AG08396 (cell line): ENCODE results near the gene GALNT5.

Experiments
- DNase-seq: peaks from one replicate; pipeline ENCODE4 v3.0.0; 2012; ENCODE audit warnings: low spot score, mixed read lengths

Gene GALNT5

DNA sequence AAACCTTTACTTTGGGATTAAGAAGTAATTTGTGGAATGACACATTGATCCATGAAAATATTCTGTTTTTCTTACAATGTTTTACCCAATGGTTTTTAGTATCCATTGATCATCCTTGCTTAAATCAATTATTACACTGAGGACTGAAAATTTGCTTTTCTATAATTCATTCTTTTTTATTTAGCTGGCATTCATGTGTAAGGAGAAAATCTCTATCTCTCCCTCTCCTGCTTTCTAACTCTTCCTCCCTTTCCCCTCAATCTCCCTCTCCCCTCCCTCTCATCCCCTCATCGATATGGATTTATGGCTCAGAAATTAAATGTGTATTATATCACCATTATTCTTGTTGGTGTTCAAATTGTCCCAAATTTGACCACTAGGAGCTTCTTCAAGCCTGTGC is 29.7 kb downstream of the GALNT5 start:
- no peak for DNase-seq

GRCh38 chr2:157290525-157290924 is 33.0 kb downstream of the GALNT5 start:
- no peak for DNase-seq

DNA sequence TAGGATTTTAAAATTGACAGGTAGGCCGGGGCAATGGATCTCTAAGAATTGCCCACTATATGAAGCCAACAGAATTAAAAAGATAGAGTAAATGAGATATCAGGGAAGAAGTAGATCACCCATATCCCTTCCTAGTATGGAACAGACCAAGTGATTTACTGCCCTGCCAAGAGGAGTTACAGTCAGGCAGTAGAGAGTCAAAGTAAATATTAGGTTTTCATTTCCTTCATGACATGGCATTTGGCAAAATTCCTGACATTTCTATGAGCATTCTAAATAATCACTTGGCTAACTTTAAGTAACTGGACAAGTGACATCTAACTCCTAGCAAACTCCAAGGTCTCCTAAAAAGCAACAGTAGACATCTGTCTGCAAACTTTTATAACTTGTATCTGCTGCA is 33.5 kb downstream of the GALNT5 start:
- no peak for DNase-seq

GRCh38 chr2:157292853-157293252 is 35.3 kb downstream of the GALNT5 start:
- no peak for DNase-seq

DNA sequence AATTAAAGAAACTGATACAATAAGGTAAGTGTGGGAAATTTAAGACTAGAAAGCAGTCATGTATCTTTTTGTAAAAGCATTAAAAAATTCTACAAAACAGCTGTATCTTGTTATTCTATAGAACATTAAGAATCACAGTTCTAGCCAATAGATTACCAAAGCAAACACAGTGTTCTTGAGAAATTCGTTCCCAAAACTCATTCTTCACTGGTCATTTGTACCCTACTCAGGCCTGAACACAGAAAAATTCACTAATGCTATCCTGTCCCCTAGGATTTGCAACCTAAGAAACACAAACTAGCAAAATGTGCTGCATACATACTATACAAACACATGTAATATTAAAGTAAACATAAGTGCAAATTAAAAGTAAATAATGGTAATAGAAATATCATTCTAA is 39.0 kb downstream of the GALNT5 start:
- no peak for DNase-seq

- no peak for DNase-seq
Measured at GRCh38 chr2:157296958-157297357, 39.5 kb downstream of the GALNT5 start.

GRCh38 chr2:157301307-157301706 is 43.8 kb downstream of the GALNT5 start:
- no peak for DNase-seq

DNA sequence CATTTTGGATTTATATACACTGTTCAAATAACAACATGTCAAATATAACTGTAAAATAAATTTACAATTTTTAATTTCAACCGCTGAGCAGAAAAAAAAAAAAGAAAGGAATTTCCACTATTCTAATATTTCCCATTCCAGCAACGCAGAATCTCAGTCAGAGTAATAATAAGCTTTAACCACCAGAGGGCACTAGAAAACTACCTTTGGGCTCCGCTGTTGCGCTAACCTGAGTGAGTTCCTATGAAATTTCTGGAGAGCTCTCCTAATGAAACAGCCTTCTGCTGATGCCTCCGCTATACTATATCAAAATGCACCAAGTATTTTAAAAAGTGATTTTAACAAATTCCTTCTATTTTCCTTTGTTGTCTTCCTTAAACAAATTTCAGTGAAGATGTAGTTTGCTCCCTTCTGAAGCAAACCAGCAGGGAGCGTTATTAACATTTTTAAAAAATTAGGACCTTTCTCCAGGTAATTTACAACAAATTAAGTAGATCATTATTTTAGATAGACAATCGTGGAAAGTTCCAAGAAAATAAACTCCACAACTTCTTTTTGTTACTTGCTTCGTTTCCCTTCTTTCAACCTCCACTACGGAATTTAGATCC is 45.1 kb downstream of the GALNT5 start:
- DNase-seq, result peak; percentile 37

DNA sequence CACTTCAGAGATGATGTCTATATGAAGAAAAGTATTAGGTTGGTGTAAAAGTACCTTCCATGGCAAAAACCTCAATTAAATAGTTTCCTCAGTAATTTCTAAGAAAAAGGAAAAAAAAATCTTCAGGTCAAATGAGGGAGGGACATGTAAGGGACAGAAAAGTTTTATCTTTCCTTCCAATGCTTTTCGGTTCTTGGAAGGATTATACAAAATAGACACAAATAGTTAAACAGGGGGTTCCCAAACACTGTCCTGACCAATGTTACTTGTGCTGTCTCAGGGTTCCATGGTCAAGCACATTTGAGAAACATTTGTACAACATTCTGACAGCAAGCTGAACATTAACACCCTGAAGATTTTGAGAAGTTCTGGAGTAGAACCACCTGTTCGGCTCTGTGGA is 46.1 kb downstream of the GALNT5 start:
- DNase-seq, result no peak

DNA sequence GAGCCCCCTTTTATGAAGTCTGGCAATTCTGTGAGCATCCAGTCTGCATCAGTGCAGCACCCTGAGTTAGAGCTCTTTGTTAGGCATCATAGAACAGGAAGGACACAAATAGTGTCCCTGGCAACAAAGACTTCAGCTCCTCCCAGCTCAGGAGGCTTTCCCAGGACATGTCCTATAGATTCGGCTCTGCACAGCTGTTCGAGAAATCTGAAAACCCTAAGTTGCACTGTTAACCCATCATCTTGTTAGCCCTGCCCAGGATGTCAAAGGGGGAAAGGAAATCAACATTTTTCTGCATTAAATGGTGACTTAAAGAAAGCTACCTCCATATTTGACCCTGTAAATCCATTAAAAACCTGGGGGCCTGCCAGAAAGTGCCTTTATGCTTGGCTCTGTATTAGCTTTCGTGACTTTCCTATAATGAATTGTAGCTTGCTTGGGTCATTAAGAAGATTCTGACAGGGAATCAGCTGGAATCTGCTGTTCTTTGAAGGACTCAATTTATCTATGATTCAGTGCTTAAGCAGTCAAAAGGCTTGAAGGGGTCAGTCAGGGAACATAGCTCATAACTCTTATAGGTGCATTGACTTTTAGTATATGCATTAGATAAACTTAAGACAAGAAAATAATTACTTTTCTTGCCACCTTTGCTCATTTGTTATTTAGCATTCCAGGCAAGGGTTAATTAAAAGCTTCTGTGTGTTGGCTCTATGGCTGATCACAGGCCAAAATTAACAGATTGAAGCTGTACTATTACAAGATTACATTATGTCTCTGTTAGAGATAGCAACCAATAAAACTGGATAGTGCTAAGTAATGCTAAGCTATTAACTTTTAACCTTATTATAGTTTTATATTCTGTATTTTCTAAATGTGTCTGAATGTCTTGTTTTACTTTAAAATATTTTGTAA is 47.6 kb downstream of the GALNT5 start:
- DNase-seq, result peak; percentile 8

DNA sequence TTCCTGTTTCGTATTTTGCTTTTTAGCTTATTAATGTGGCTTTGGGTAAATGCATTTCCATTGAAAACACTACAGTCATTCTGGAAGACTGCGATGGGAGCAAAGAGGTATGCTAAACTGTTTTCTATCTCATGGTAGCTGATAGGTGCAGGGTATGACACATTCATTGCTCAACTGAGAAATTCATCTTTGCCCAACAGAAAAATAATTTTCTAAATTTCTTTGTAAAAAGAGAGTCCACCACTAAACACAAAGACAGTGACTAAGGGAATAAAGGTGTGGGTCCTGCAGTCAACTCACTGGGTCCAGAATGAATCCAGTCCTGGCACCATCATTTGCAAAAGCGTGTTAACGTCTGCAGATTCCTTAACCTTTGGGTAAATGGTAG is 48.2 kb downstream of the GALNT5 start:
- DNase-seq, result no peak

DNA sequence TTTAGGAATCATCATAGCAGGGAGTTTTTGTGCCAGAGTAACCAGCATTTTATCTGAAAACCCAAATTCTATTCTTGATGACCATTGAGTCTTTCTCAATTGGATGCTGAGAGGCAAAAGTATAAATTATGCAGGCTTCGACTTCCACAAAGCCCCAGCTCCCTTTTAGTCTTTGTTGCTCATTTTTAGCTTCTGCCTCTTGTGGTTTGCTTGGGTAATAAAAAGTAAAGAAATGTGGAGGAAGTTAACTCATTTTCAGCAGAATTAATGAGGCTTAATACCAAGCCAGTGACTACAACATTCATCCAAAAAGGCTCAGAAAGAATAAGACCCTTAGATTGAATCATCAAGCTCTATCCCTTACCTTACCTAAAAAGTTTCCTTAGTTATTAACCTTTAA is 49.5 kb downstream of the GALNT5 start:
- DNase-seq, result no peak

GRCh38 chr2:157309878-157310277 is 52.4 kb downstream of the GALNT5 start:
- no peak for DNase-seq

DNA sequence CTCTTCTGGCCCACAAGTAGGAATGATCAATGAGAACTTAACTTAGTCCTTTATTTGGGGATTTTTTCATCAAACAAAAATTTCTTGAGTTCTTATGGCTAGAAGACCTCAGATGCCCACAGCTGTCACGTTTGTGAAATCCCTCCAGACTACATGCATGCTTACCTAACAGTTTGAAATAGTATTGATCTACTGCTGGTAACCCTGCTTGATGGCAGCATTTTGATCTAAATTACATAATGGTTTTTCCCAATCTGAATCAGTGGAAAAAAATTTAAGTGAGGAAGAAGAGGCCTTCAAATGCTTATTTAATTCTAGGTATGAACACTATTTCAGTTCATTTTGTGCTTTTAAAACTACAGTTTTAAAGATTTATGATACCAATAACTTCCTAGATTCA is 54.2 kb downstream of the GALNT5 start:
- no peak for DNase-seq

DNA sequence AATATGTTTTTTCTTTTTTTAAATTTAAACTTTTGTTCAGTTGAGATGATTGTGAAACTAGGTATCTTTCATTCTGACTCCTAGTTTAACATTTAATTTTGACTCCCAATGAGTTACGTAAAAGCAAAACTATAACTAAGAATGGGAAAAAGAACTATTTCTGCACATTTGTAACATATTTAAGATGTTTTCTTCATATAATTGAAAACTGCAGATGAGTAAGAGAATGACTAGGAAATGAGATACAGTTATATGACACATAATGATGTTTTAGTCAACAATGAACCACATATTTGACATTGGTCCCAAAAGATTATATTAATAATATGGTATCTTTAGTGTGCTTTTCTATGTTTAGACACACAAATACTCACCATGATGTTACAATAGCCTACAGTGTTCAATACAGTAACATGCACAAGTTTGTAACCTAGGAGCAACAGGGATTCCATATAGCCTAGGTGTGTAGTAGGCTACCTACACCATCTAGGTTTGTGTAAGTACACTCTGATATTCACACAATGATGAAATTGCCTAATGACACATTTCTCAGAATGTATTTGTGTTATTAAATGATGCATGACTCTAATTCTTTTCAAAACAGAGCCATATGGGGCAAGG is 55.5 kb downstream of the GALNT5 start:
- no peak for DNase-seq

- DNase-seq, result no peak
Measured at GRCh38 chr2:157315901-157316300, 58.4 kb downstream of the GALNT5 start.

- DNase-seq, result no peak
Measured at GRCh38 chr2:157318884-157319283, 61.4 kb downstream of the GALNT5 start.

DNA sequence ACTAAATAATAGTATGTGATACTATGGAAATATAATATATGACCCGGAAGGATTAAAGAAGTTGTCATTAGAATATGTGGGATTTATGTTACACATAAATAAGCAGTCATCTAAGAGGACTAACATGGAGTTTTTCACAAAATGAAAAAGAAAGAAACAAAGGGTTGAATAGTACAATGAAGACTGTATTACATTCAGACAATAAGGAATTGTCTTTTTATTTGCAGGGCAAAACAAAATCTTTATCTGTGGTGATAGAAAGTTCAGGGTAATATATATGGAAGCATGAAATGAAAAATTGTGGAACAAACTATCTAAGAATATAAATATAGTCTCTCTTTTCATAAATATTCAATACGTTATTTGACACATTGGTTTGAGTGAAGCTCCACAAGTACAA is 62.3 kb downstream of the GALNT5 start:
- no peak for DNase-seq

- DNase-seq, result no peak
Measured at GRCh38 chr2:157320409-157320808, 62.9 kb downstream of the GALNT5 start.

GRCh38 chr2:157321466-157321865 is 64.0 kb downstream of the GALNT5 start:
- no peak for DNase-seq

DNA sequence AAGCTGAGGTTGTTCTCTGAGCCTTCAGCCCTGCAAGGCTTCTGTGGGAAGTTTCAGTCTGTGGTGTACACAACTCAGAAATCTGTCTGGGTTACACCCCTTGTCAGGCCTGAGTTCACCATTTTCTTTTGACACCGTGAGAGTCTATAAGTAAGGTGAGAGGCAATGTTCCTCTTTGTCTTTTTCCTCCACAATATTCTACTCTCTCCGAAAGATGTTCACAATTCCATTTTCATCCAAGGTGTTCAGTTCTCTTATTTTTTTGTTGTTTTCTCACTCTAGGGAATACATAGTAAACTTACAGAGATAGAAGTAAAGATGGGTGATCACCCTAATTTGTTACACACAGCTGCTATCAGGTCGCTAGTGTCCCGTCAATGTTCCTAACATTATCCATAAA is 64.9 kb downstream of the GALNT5 start:
- DNase-seq, result no peak

- no peak for DNase-seq
Measured at GRCh38 chr2:157324331-157324843, 66.9 kb downstream of the GALNT5 start.

GRCh38 chr2:157325786-157326185 is 68.3 kb downstream of the GALNT5 start, which contains the start of gene ERMN:
TSS of gene ERMN (minus strand) at chr2:157325824. CDS start at chr2:157325642, 182 bp downstream.
- no peak for DNase-seq
